ENCODE results near the gene HSDL2. TPM values are rescaled to one million over a fixed set of nuclear protein-coding genes. Genes with fewer than 3 reads are reported as not detected.

The HSDL2 gene
- total RNA-seq, 6 experiments from 2014 or later: 65.8 to 96.8 (median 79.8) TPM

GRCh38 chr9:112446080-112446479 is 66.2 kb downstream of the HSDL2 start:
- no peak for DNase-seq
- Histone ChIP-seq H3K4me3 (no peak overlapping the region), H3K36me3 (peaks cover 0 to 14% (median 3%) of the 10 kb centered on the region in 4 donors), H3K9me3 (no peaks in the 10 kb centered on the region), H3K27ac (no peak overlapping the region), H3K27me3 (no peaks in the 10 kb centered on the region), H3K4me1 (no peaks in the 10 kb centered on the region)
- 100% methylated on average over 2 of the region's 2 CpGs for WGBS (ENCODE audit: insufficient coverage, low coverage, low lambda C conversion rate, missing lambda C conversion rate)
- TF ChIP-seq POLR2A (IDR thresholded peaks at IDR 0.05) (no peak), CTCF (IDR thresholded peaks at IDR 0.05) (no peak)
- intact Hi-C loops (cut with DNase I): no loop called here
- no peak for ATAC-seq

DNA sequence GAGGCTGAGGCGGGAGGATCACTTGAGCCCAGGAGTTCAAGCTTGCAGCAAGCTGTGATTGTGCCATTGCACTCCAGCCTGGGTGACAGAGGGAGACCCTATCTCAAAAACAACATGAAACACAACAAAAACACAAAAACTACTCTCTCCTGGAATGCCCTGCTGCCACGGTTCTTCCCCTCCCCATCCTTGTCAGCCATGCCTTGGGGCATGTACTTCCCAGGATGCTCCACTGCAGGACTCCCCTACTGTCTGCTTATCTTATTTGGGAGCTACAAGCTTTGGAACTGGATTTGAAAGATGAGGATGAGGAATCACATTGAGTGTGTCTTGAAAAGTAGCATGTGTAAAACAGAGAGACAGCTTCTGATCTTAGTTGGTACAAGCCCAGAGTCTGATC is 66.6 kb downstream of the HSDL2 start:
- no peak for TF ChIP-seq POLR2A (IDR thresholded peaks at IDR 0.05)
- no peak for TF ChIP-seq CTCF (IDR thresholded peaks at IDR 0.05)
- 83% methylated on average over 1 of the region's 2 CpGs for WGBS (ENCODE audit: insufficient coverage, low coverage, low lambda C conversion rate, missing lambda C conversion rate)
- ATAC-seq (no peak), DNase-seq (no peak)
- no peaks in the 10 kb centered on the region for H3K9me3 ChIP-seq
- peaks cover 0 to 9% (median 2%) of the 10 kb centered on the region in 4 donors for H3K36me3 ChIP-seq
- H3K27ac ChIP-seq: no peak overlapping the region
- no peaks in the 10 kb centered on the region for H3K4me1 ChIP-seq
- no peak overlapping the region for H3K4me3 ChIP-seq
- no peaks in the 10 kb centered on the region for H3K27me3 ChIP-seq
- intact Hi-C loops (cut with DNase I): no loop called here

GRCh38 chr9:112447283-112447761 is 67.4 kb downstream of the HSDL2 start:
- Histone ChIP-seq H3K4me1 (no peaks in the 10 kb centered on the region), H3K4me3 (no peak overlapping the region), H3K27me3 (no peaks in the 10 kb centered on the region), H3K9me3 (no peaks in the 10 kb centered on the region), H3K36me3 (peaks cover 0 to 6% (median 2%) of the 10 kb centered on the region in 4 donors), H3K27ac (no peak overlapping the region)
- ATAC-seq (no peak), DNase-seq (no peak)
- 67% methylated on average over 2 of the region's 2 CpGs for WGBS (ENCODE audit: insufficient coverage, low coverage, low lambda C conversion rate, missing lambda C conversion rate)
- TF ChIP-seq POLR2A (IDR thresholded peaks at IDR 0.05): no peak
- TF ChIP-seq CTCF (IDR thresholded peaks at IDR 0.05): no peak
- intact Hi-C loops (cut with DNase I): no loop called here

GRCh38 chr9:112462855-112463254 is 82.9 kb downstream of the HSDL2 start:
- Histone ChIP-seq H3K36me3 (peaks cover 0 to 44% (median 28%) of the 10 kb centered on the region in 4 donors), H3K4me1 (no peaks in the 10 kb centered on the region), H3K27ac (no peak overlapping the region), H3K9me3 (no peaks in the 10 kb centered on the region), H3K27me3 (no peaks in the 10 kb centered on the region), H3K4me3 (no peak overlapping the region)
- no peak for ATAC-seq
- 100% methylated on average over 1 of the region's 1 CpG for WGBS (ENCODE audit: insufficient coverage, low coverage, low lambda C conversion rate, missing lambda C conversion rate)
- DNase-seq: no peak
- TF ChIP-seq CTCF (IDR thresholded peaks at IDR 0.05) (no peak), POLR2A (IDR thresholded peaks at IDR 0.05) (no peak)
- intact Hi-C loops (cut with DNase I): no loop called here

DNA sequence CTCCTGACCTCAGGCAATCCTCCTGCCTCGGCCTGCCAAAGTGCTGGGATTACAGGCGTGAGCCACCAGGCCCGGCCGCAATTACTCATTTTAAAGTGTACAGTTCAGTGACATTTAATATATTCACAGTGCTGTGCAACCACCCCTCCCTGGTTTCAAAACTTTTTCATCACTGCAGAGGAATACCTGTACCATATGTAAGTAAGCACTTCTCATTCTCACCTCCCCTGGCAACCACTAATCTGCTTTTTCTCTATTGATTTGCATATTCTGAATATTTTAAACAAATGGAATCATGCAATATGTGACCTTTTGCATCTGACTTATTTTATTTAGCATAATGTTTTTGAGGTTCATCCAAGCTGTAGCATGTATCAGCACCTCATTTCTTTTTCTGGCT is 85.4 kb downstream of the HSDL2 start:
- TF ChIP-seq CTCF (IDR thresholded peaks at IDR 0.05) (no peak), POLR2A (IDR thresholded peaks at IDR 0.05) (no peak)
- H3K4me1 ChIP-seq: no peaks in the 10 kb centered on the region
- no peak overlapping the region for H3K27ac ChIP-seq
- intact Hi-C loops (cut with DNase I): no loop called here
- no peak for ATAC-seq
- H3K36me3 ChIP-seq: peaks cover 0 to 29% (median 16%) of the 10 kb centered on the region in 4 donors
- H3K4me3 ChIP-seq: no peak overlapping the region
- 70% methylated on average over 2 of the region's 4 CpGs for WGBS (ENCODE audit: insufficient coverage, low coverage, low lambda C conversion rate, missing lambda C conversion rate)
- H3K27me3 ChIP-seq: no peaks in the 10 kb centered on the region
- H3K9me3 ChIP-seq: no peaks in the 10 kb centered on the region
- DNase-seq: no peak
